ENCODE results near the gene GAL3ST2.
"Not testable (repeated sequence)": the region's sequence is repeated elsewhere in the genome, so short reads cannot be mapped to it uniquely, and the experiment has no call there.

The GAL3ST2 gene

GRCh38 chr2:241788135-241788534, 11.5 kb downstream of the GAL3ST2 start:
- H3K4me3 ChIP-seq (ENCODE audit: low read length): no peak overlapping the region
- TF ChIP-seq EZH2 (optimal IDR thresholded peaks at IDR 0.05; ENCODE audit: low read depth, low read length) (no peak), EZH2phosphoT487 (IDR thresholded peaks at IDR 0.05; ENCODE audit: low read length) (no peak)
- TF ChIP-seq, protein P1, sequence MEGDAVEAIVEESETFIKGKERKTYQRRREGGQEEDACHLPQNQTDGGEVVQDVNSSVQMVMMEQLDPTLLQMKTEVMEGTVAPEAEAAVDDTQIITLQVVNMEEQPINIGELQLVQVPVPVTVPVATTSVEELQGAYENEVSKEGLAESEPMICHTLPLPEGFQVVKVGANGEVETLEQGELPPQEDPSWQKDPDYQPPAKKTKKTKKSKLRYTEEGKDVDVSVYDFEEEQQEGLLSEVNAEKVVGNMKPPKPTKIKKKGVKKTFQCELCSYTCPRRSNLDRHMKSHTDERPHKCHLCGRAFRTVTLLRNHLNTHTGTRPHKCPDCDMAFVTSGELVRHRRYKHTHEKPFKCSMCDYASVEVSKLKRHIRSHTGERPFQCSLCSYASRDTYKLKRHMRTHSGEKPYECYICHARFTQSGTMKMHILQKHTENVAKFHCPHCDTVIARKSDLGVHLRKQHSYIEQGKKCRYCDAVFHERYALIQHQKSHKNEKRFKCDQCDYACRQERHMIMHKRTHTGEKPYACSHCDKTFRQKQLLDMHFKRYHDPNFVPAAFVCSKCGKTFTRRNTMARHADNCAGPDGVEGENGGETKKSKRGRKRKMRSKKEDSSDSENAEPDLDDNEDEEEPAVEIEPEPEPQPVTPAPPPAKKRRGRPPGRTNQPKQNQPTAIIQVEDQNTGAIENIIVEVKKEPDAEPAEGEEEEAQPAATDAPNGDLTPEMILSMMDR (IDR thresholded peaks at IDR 0.05; ENCODE audit: low read length): no peak
- no peaks in the 10 kb centered on the region for H3K9me2 ChIP-seq (replicated peaks; ENCODE audit: insufficient read depth, low read length)
- H3K27ac ChIP-seq (ENCODE audit: low read length): no peak overlapping the region
- H3K4me1 ChIP-seq (ENCODE audit: low read length): no peaks in the 10 kb centered on the region
- H3K36me3 ChIP-seq (replicated peaks; ENCODE audit: insufficient read depth, low read length): no peaks in the 10 kb centered on the region
- no peaks in the 10 kb centered on the region for H4K20me1 ChIP-seq (ENCODE audit: insufficient read depth, low read length)
- no peak for DNase-seq
- H3K9ac ChIP-seq (ENCODE audit: low read length): no peak overlapping the region
- no peak overlapping the region for H2AFZ ChIP-seq (ENCODE audit: low read length)
- H3F3A ChIP-seq (ENCODE audit: insufficient read depth, low read length): no peaks in the 10 kb centered on the region
- no peaks in the 10 kb centered on the region for H3K79me2 ChIP-seq (ENCODE audit: low read length)
- peaks cover 4% of the 10 kb centered on the region; the same call in 1 of the 2 replicates for H3K27me3 ChIP-seq (replicated peaks; ENCODE audit: insufficient read depth, low read length)
- no peaks in the 10 kb centered on the region for H3K9me3 ChIP-seq (replicated peaks; ENCODE audit: insufficient read depth, low read length)
- no peak overlapping the region for H3K4me2 ChIP-seq (ENCODE audit: low read depth, low read length)

DNA sequence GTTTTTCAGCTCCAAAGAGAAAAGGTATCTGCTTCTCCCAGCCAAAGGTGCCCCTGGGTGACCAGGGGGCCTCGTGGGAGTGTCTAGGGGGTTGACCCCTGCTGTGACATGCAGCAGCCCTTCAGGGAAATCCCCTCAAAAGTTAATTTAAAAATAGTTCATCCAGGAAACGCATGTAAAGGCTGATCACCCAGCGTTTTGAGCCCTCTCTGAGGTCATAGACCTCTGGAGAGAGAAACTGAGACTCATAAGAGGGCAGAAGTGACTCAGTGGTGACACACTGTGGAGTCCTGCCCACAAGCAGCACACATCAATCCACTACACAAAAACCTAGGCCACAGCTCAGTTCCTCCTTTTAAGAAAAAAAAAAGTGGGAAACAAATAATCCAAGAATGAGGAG, 11.9 kb downstream of the GAL3ST2 start:
- Histone ChIP-seq H3K79me2 (ENCODE audit: low read length) (no peaks in the 10 kb centered on the region), H3K9me2 (replicated peaks; ENCODE audit: insufficient read depth, low read length) (no peaks in the 10 kb centered on the region), H2AFZ (ENCODE audit: low read length) (no peak overlapping the region), H3F3A (ENCODE audit: insufficient read depth, low read length) (no peaks in the 10 kb centered on the region), H3K27me3 (replicated peaks; ENCODE audit: insufficient read depth, low read length) (peaks cover 4% of the 10 kb centered on the region; the same call in 1 of the 2 replicates), H3K27ac (ENCODE audit: low read length) (no peak overlapping the region), H4K20me1 (ENCODE audit: insufficient read depth, low read length) (no peaks in the 10 kb centered on the region), H3K36me3 (replicated peaks; ENCODE audit: insufficient read depth, low read length) (no peaks in the 10 kb centered on the region), H3K9ac (ENCODE audit: low read length) (no peak overlapping the region), H3K4me3 (ENCODE audit: low read length) (no peak overlapping the region), H3K4me2 (ENCODE audit: low read depth, low read length) (no peak overlapping the region), H3K4me1 (ENCODE audit: low read length) (no peaks in the 10 kb centered on the region), H3K9me3 (replicated peaks; ENCODE audit: insufficient read depth, low read length) (no peaks in the 10 kb centered on the region)
- TF ChIP-seq EZH2 (optimal IDR thresholded peaks at IDR 0.05; ENCODE audit: low read depth, low read length): no peak
- no peak for TF ChIP-seq EZH2phosphoT487 (IDR thresholded peaks at IDR 0.05; ENCODE audit: low read length)
- TF ChIP-seq, protein P1 (IDR thresholded peaks at IDR 0.05; ENCODE audit: low read length): no peak
- DNase-seq: no peak

GRCh38 chr2:241791385-241791784, 14.8 kb downstream of the GAL3ST2 start:
- not testable (repeated sequence) for H3K4me2 ChIP-seq (ENCODE audit: low read depth, low read length); H3K79me2 ChIP-seq (ENCODE audit: low read length); H3K9me3 ChIP-seq (replicated peaks; ENCODE audit: insufficient read depth, low read length); H3K4me1 ChIP-seq (ENCODE audit: low read length); H3K36me3 ChIP-seq (replicated peaks; ENCODE audit: insufficient read depth, low read length); H3K4me3 ChIP-seq (ENCODE audit: low read length); H3K9ac ChIP-seq (ENCODE audit: low read length); H4K20me1 ChIP-seq (ENCODE audit: insufficient read depth, low read length); H3K9me2 ChIP-seq (replicated peaks; ENCODE audit: insufficient read depth, low read length); H3F3A ChIP-seq (ENCODE audit: insufficient read depth, low read length); H3K27me3 ChIP-seq (replicated peaks; ENCODE audit: insufficient read depth, low read length); H3K27ac ChIP-seq (ENCODE audit: low read length); H2AFZ ChIP-seq (ENCODE audit: low read length); DNase-seq

DNA sequence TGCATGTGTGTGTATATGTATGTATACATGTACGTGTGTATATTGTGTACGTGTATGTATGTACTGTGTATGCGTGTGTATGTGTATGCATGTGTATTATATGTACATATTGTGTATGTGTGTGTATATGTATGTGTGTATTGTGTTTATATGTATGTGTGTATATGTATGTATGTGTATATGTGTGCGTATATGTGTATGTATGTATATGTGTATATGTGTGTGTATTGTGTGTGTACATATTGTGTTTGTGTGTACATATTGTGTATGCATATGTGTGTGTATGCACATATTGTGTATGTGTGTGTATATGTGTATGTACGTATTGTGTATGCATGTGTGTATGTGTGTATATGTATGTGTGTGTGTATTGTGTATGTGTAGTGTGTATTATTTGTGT, 16.8 kb downstream of the GAL3ST2 start:
- Histone ChIP-seq H4K20me1 (ENCODE audit: insufficient read depth, low read length) (no peaks in the 10 kb centered on the region), H3K27ac (ENCODE audit: low read length) (no peak overlapping the region), H3K4me3 (ENCODE audit: low read length) (no peak overlapping the region), H3K4me1 (ENCODE audit: low read length) (no peaks in the 10 kb centered on the region), H3K79me2 (ENCODE audit: low read length) (no peaks in the 10 kb centered on the region), H3K4me2 (ENCODE audit: low read depth, low read length) (no peak overlapping the region), H3K9me2 (replicated peaks; ENCODE audit: insufficient read depth, low read length) (no peaks in the 10 kb centered on the region), H3K9ac (ENCODE audit: low read length) (no peak overlapping the region), H3K9me3 (replicated peaks; ENCODE audit: insufficient read depth, low read length) (no peaks in the 10 kb centered on the region), H3K36me3 (replicated peaks; ENCODE audit: insufficient read depth, low read length) (no peaks in the 10 kb centered on the region), H3K27me3 (replicated peaks; ENCODE audit: insufficient read depth, low read length) (peaks cover 25% of the 10 kb centered on the region), H2AFZ (ENCODE audit: low read length) (no peak overlapping the region), H3F3A (ENCODE audit: insufficient read depth, low read length) (no peaks in the 10 kb centered on the region)
- no peak for DNase-seq
- TF ChIP-seq, protein P1 (IDR thresholded peaks at IDR 0.05; ENCODE audit: low read length): no peak
- TF ChIP-seq EZH2phosphoT487 (IDR thresholded peaks at IDR 0.05; ENCODE audit: low read length) (no peak), EZH2 (optimal IDR thresholded peaks at IDR 0.05; ENCODE audit: low read depth, low read length) (no peak)
